ENCODE data around the gene MMP17. TPM values are rescaled to one million over a fixed set of nuclear protein-coding genes. Genes with fewer than 3 reads are reported as not detected.

Gene MMP17
- total and polyA plus RNA-seq, 2 of the 4 experiments (the other 2 are of a cell fraction) = 1.4 to 11.8 TPM

DNA sequence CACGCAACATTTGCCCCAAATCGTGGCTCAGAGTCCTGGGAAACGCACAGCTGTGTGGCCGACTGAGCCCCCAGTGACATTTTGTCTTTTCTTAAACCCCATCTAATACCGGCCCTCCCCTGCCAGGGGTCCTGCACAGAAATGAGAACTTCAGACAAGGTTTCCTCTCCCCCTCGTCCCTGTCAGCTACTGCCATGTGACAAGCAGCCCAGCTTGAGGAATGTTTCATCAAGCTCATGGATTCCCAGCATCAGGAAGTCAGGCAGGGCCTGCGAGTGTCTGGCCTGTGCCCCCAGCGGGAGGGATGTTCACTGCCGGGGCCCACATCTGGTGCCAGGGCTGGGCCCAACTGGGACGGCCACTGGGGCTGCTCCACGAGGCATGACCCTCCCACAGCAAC is 15.9 kb downstream of the MMP17 start:
- no peak overlapping the region for H2AFZ ChIP-seq (replicated peaks; ENCODE audit: low read length, poor library complexity)
- no peaks in the 10 kb centered on the region for H3K4me1 ChIP-seq (ENCODE audit: control insufficient read depth, insufficient read depth, low read length)
- no peak overlapping the region for H4K8ac ChIP-seq (ENCODE audit: low read depth in 2 of 2, low read length in 2 of 2)
- no peak for TF ChIP-seq MXI1 (IDR thresholded peaks at IDR 0.05; ENCODE audit: borderline replicate concordance, low read depth, low read length)
- no peak for TF ChIP-seq MAZ (IDR thresholded peaks at IDR 0.05; ENCODE audit: borderline replicate concordance, low read depth, low read length)
- TF ChIP-seq, protein P1, sequence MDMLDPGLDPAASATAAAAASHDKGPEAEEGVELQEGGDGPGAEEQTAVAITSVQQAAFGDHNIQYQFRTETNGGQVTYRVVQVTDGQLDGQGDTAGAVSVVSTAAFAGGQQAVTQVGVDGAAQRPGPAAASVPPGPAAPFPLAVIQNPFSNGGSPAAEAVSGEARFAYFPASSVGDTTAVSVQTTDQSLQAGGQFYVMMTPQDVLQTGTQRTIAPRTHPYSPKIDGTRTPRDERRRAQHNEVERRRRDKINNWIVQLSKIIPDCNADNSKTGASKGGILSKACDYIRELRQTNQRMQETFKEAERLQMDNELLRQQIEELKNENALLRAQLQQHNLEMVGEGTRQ (IDR thresholded peaks at IDR 0.05; ENCODE audit: low read depth, low read length) = no peak
- TF ChIP-seq CEBPB (IDR thresholded peaks at IDR 0.05; ENCODE audit: low read depth, low read length) = no peak
- no peak for TF ChIP-seq FOS (IDR thresholded peaks at IDR 0.05; ENCODE audit: low read depth, low read length)
- TF ChIP-seq RCOR1 (IDR thresholded peaks at IDR 0.05; ENCODE audit: insufficient replicate concordance, low read length) = no peak
- no peak for TF ChIP-seq MAFK (IDR thresholded peaks at IDR 0.05; ENCODE audit: low read depth, low read length)
- no peak for TF ChIP-seq BHLHE40 (IDR thresholded peaks at IDR 0.05; ENCODE audit: low read depth, low read length)
- no peak for TF ChIP-seq RAD21 (IDR thresholded peaks at IDR 0.05; ENCODE audit: low read length)
- no peak for TF ChIP-seq SMC3 (IDR thresholded peaks at IDR 0.05; ENCODE audit: low read depth, low read length)
- TF ChIP-seq CHD1 (IDR thresholded peaks at IDR 0.05; ENCODE audit: low read depth, low read length) = no peak
- no peak for TF ChIP-seq POLR2A (IDR thresholded peaks at IDR 0.05; ENCODE audit: low read depth, low read length)
- TF ChIP-seq, protein P2, sequence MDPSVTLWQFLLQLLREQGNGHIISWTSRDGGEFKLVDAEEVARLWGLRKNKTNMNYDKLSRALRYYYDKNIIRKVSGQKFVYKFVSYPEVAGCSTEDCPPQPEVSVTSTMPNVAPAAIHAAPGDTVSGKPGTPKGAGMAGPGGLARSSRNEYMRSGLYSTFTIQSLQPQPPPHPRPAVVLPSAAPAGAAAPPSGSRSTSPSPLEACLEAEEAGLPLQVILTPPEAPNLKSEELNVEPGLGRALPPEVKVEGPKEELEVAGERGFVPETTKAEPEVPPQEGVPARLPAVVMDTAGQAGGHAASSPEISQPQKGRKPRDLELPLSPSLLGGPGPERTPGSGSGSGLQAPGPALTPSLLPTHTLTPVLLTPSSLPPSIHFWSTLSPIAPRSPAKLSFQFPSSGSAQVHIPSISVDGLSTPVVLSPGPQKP (IDR thresholded peaks at IDR 0.05; ENCODE audit: borderline replicate concordance, low read depth, low read length) = no peak
- TF ChIP-seq RFX5 (IDR thresholded peaks at IDR 0.05; ENCODE audit: low read depth, low read length) = no peak
- no peak for TF ChIP-seq NFE2L2 (IDR thresholded peaks at IDR 0.05; ENCODE audit: low read depth, low read length)
- 89% methylated on average over 6 of the region's 11 CpGs; no CpG with 5 or more reads in 1 of the 2 experiments for WGBS, 2 experiments (ENCODE audit: extremely low coverage in 2 of 2, insufficient read length in 1 of 2)
- H2BK120ac ChIP-seq (ENCODE audit: low read depth, low read length) = no peak overlapping the region
- H4K91ac ChIP-seq (ENCODE audit: insufficient read depth, low read depth, low read length) = no peak overlapping the region
- H3K27ac ChIP-seq (ENCODE audit: insufficient read depth, low read length) = no peak overlapping the region
- no peak overlapping the region for H3K4ac ChIP-seq (ENCODE audit: low read depth, low read length)
- intact Hi-C loops (cut with micrococcal nuclease) (no loop called here), in situ Hi-C loops (cut with MboI; ENCODE audit: low sequenced_read_pairs) (loop anchor here (25.0 kb wide), 1 partner anchor 732 kb away; no protein-coding TSS in a partner anchor), dilution Hi-C loops (cut with HindIII; ENCODE audit: low sequenced_read_pairs, unreplicated experiment) (no loop called here)
- no peaks in the 10 kb centered on the region for H4K20me1 ChIP-seq (ENCODE audit: insufficient read depth, low read length)
- H3K14ac ChIP-seq (replicated peaks; ENCODE audit: low read depth, low read length) = no peak overlapping the region
- CTCF ChIA-PET = no interaction called here
- H2AK5ac ChIP-seq (ENCODE audit: low read depth, low read length) = no peak overlapping the region
- no peak overlapping the region for H2BK5ac ChIP-seq (ENCODE audit: low read depth, low read length, poor library complexity, severe bottlenecking)
- no peak overlapping the region for H3K23ac ChIP-seq (ENCODE audit: low read depth, low read length)
- H3K18ac ChIP-seq (ENCODE audit: low read depth, low read length) = no peak overlapping the region
- BruUV-seq (replicated peaks) = no TSS peak
- H3K56ac ChIP-seq (ENCODE audit: extremely low read depth, insufficient read depth, low read length) = no peak overlapping the region
- ATAC-seq (ENCODE audit: low read depth) (no peak), DNase-seq (no peak)
- peaks cover 7% of the 10 kb centered on the region; the same call in 1 of the 2 replicates for H3K36me3 ChIP-seq (ENCODE audit: control insufficient read depth, insufficient read depth, low read length)
- no peak overlapping the region for H3K9ac ChIP-seq (ENCODE audit: low read depth, low read length)
- H3K27me3 ChIP-seq (ENCODE audit: control insufficient read depth, insufficient read depth, low read length) = no peaks in the 10 kb centered on the region
- H3K79me1 ChIP-seq (ENCODE audit: low read depth in 1 of 2, low read length in 2 of 2) = no peaks in the 10 kb centered on the region
- no peak overlapping the region for H2BK15ac ChIP-seq (ENCODE audit: low read depth, low read length)
- H3K4me3 ChIP-seq (ENCODE audit: insufficient read depth, low read depth, low read length) = no peak overlapping the region
- H3K9me1 ChIP-seq (ENCODE audit: insufficient read depth, low read length) = no peaks in the 10 kb centered on the region
- POLR2A ChIA-PET (ENCODE audit: unreplicated experiment) = no interaction called here
- no peaks in the 10 kb centered on the region for H3K9me3 ChIP-seq (ENCODE audit: control insufficient read depth, insufficient read depth, low read length)
- no peak overlapping the region for H2BK20ac ChIP-seq (ENCODE audit: low read depth, low read length)
- H2AK9ac ChIP-seq (replicated peaks; ENCODE audit: low read depth, low read length, poor library complexity) = peak overlapping the region; percentile 55
- no peak overlapping the region for H3K4me2 ChIP-seq (ENCODE audit: low read depth, low read length)
- H4K5ac ChIP-seq (ENCODE audit: low read depth, low read length) = no peak overlapping the region
